Measurements from ENCODE around the gene CDR2.
"Not testable (repeated sequence)": the region's sequence is repeated elsewhere in the genome, so short reads cannot be mapped to it uniquely, and the experiment has no call there.

CDR2 gene

DNA sequence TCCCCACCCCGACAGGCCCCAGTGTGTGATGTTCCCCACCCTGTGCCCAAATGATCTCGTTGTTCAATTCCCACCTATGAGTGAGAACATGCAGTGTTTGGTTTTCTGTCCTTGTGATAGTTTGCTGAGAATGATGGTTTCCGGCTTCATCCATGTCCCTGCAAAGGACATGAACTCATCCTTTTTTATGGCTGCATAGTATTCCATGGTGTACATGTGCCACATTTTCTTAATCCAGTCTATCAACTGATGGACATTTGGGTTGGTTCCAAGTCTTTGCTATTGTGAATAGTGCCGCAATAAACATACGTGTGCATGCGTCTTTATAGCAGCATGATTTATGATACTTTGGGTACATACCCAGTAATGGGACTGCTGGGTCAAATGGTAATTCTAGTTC lies 23.4 kb downstream of the CDR2 start:
- not testable (repeated sequence) for DNase-seq

DNA sequence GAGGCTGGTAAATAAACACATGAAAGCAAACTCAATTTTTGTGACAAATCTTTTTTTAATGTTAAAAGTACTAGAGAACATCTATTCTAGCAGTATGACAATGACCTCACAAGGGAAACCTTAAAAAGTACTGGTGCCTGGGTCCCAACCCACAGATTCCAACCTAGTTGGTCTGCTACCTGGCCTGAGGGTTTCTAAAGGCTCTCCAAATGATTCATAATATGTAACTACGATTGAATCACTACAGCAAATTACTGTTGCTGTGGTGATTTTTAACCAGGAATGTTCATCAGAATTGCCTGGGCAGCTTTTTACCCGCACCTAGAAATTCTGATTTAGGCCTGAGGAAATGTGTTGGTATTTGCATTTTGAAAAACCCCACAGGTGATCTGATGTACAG lies 26.1 kb downstream of the CDR2 start:
- no peak for DNase-seq

DNA sequence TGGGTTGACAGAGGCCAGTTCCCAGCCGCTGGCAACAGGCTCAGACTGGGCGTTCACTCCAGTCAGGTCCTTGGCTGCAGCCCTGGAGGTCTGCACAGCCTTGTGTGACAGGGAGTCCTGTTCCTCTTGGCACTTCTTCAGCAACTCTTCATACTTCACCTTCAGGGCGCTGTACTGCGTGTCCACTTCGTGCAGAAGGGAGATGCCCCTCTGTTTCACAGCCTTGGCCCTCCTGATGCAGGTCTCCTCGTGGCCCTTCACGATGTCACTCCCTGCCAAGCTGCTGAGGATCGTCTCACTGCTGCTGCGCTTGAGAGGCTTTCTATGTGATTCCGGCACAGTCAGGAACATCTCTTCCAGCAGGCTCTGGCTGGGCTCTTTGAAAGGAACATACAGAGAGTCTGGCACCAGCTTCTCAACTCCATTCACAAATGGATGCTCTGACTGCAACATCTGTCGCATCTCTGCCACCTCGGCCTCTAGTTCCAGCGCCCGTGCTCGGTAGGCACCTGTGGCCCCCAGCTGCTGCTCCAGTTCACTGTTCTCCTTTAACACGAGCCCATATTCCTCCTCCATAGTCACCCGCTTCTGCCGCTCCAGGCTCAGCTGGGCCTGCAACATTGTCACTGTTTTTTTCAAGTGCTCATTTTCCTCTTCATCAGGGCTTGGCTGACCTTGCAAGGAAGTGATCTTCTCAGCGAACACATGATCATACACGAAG lies 27.2 kb downstream of the CDR2 start:
- no peak for DNase-seq

DNA sequence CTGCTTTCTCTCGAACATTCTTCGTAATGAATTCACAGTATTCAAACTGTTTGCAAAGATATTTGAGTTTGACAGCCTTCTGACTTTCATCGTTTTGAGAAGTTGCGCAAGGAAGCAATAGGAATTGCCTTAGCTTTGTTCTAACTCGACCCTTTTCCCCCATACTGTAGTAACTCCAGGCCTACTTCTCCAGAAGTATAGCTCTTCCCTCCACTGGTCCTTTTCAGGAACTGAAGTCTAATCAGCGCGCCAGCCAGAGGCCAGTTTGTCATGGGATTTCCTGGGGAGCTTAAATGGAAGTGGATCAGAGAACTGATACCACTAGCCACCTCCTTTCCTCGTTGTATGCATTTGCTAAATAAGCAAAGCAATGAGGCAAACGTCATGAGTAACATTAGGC lies 27.9 kb downstream of the CDR2 start:
- no peak for DNase-seq

DNA sequence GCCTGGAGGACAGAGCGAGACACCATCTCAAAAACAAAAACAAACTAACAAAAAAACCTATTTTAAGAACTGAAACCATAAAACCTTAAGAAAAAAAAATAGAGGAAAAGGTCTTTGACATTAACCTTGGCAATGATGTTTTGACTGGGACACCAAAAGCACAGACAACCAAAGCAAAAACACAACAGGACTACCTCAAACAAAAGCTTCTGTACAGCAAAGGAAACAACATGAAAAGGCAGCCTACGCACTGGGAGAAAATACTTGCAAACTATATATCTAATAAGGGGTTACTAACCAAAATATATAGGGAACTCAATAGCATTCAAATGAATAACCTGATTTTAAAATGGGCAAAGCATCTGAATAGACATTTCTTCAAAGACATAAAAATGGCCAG lies 32.3 kb downstream of the CDR2 start:
- DNase-seq: no peak

DNA sequence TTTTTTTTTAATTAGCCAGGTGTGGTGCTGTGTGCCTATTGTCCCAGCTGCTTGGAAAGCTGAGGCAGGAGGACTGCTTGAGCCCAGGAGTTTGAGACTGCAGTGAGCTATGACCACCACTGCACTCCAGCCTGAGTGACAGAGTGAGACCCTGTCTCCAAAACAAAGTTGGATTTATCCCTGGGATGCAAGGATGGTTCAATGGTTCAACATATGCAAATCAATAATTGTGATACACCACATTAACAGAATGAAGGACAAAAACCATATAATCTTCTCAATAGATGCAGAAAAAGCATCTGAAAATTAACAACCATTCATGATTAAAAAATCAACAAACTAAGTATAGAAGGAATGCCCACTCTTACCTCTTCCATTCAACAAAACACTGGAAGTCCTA lies 33.5 kb downstream of the CDR2 start:
- DNase-seq: no peak

DNA sequence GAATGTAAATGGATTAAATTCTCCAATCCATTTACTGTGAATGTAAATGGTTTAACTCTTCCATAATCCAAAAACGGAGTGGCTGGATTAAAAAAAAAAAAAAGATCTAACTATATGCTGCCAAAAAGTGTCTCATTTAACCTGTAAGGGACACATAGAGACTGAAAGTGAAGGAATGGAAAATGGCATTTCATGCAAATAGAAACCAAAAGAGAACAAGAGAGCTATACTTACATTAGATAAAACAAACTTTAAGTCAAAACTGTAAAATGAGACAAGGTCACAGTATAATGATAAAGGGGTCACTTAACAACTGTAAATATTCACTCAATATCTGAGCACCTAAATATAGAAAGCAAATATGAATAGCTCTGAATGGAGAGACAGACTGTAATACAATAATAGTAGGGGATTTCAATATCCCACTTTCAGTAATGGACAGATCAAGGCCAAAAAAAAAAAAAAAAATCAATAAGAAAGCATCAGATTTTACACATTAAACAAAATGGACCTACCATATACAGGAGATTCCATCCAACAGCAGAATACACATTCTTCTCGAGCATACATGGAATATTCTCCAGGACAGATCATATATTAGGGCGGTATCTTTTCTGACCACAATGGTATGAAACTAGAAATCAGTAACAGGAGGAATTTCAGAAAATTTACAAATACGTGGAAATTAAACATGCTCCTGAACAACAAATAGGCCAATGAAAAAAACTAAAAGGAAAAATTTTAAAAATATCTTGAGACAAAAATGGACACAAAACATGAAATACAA lies 36.4 kb downstream of the CDR2 start:
- no peak for DNase-seq

DNA sequence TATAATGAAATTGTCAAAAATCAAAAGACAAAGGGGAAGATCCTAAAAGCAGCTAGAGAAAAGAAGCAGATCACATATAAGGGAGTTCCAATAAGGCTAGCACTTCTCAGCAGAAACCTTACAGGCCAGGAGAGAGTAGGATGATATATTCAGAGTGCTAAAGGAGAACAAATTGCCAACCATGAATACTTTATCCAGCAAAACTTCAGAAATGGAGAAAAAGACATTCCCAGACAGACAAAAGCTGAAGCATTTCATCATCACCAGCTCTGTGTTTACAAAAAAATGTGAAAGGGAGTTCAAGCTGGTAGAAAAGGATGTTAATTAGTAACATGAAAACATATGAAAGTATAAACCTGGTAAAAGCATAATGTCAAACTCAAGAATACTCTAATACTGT lies 37.4 kb downstream of the CDR2 start:
- no peak for DNase-seq

DNA sequence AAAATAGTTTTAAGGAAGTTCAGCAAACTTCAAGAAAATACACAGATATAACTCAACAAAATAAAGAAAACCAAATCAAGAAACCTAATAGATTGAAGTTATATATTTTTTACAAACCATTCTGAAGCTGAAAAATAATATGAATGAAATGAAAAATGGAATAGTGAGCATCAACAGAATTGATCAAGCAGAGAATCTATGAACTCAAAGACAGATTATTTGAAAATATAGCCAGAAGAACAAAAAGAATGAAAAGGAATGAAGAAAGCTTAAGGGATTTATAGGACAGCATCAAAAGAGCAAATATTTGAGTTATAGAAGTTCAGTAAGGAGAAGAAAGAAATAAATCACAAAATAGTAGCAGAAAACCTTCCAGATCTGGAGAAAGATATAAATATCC lies 37.8 kb downstream of the CDR2 start:
- no peak for DNase-seq

DNA sequence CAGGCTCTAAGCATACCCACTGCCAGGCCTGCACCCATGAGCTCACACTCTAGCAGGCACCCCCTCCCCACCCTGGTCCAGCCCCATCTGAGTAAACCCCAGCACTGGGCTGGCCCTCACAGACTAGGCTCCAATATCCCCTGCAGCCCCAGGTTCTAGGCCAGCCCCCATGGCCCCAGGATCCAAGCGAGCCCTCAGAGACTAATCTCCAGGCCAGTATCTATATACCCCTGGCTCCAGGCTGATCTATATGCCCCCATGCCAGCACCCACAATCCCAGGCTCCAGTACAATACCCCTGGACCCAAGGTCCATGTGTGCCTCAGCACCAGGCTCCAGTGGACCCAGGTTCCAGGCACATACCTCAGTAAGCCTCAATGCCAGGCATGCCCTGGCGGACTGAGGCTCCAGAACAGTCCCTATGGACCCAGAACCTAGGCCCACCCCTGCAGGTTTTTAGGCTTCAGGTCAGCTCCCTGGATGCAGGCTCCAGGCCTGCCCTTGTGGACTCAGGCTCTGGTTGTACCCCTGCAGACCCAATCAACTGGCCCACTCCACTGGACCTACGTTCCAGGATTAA lies 38.7 kb downstream of the CDR2 start:
- DNase-seq: no peak

DNA sequence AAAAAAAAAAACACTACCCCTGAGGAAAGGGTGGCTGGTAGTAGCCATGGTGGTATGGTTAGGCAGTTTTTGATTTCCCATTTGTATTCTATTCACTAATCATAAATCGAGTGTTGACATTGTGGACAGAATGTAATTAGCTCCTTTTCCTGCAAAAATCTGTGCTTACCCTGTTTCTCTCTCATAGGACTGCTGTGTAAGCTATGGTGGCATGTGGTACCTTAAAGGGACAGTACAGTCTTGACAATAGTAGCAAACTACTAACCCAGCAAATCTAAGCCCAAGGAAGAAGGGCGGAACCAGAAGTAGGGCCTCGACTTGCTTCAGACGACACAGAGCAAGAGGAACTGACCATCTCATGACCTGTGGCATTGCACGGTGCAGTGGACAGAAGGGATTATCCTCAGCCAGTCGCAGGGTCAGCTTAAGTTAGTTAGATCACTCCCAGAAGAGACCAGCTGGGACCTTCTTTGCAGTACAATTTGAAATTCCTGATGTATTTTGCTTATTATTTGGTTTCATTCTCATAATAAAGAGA lies 40.9 kb downstream of the CDR2 start:
- DNase-seq: no peak

DNA sequence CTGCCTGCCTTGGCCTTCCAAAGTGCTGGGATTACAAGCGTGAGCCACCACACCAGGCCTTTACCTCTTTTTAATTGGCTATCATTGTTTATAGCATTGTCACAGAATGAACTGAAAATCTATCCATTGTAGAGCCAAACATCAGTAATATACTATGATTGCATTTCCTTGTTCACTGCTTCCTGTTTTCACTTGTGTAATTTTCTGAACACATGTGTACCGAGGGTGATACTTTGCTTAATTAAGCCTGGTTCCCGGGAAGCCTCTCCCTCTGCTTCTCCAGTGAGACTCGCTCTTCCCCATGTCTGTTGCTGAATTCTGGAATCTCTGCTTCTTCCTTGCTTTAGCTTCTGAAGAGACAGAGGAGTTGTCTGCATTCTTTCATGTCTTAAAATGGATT lies 44.1 kb downstream of the CDR2 start:
- no peak for DNase-seq

DNA sequence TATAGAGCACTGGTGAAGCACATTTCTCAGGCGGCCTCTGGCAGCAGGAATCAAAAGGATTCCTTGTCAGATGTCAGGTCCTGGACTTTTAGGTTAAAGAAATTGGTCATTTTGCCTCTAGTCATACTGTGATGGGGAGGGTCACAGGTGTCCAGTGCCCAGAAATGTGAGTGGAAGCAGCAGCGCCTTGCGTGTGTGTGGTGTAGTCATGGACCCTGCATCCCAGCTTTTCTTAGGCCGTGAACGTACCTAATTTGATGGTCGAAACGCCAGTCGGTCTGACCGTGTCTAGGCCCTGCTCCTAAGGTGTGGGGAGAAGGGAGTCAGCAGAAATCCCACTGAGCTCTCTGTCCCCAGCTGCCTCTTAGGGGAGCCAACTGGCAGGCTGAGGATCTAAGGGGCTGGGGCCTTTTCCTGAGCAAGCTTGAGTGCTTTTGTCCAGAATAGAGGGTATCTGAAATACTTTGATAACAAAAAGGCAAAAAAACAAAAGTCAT lies 45.2 kb downstream of the CDR2 start:
- no peak for DNase-seq

DNA sequence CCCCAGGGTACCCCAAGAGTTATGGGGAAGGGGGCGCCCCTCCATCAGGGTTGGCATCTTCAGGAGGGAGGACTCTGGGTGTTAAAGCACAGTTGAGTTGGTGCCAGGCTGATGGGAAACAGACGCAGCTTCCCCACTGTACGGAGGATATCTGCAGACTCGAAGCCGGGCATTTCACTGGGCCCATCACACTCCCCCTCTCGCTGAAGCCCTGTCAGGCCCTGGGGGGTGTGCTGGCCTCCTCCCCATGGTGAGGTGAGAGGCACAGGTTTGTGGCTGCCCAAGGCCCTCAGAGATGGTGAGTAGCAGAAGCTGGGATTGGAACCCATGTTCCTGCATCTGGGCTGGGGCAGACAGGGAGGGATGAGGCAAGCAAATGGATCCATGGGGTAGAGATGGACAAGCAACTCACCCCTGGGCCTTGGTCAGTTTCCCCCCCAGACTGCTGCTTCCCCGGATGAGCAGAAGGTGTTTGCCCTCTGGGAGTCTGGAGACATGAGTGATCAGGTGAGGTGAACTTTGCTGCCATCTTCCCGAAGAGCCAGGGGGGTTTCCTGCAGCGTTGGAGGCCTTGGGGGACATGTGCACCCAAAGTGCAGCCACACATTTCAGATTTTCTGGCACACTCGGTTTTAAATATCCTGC lies 46.2 kb downstream of the CDR2 start:
- DNase-seq: no peak

DNA sequence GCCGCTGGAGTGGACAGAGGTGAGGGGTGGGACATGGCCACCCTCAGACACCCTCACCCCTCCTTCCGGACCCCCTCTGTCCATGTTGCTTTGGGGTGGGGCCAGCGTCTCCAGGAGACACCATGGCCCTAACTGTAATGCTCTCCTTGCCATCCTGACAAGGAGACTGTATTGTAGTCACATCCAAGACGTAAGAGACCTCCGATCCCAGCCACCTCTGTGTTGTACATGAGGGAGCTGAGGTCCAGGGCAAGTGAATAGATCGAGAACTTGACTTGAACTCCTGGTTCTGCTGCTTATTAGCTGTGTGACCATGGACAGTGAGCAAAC lies 47.0 kb downstream of the CDR2 start:
- DNase-seq: no peak

DNA sequence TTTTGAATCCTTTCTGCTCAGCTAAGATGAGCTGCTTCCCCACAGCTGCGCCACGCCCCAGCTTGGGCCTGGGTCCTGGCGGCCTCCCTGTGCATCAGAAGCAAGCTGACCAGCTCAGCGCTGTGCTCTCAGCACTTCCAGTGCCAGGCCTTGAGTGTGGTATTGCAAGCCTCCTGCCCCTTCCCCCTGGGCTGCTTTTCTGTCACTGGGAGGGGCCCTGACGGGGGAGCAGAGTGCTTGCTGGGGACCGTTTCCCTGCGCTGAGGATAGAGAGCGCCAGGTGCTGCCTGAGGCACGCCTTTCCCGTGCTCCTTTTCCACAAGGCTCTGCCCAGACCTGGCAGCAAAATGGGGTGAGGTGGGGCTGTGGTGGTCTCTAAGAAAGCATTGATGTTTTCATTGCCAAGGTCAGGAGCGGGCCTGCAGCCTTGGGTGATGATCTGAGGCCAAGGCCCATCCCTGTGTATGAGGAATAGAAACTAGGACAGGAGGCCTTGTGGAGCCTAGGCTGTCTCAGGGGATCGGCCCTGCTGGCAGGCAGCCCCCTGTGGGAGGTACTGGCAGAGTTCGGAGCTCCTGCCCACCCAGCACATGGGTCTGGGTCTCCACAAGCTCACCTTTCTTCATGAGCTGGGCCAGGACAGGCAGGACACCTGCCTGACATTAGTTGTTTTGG lies 47.5 kb downstream of the CDR2 start:
- DNase-seq: no peak

DNA sequence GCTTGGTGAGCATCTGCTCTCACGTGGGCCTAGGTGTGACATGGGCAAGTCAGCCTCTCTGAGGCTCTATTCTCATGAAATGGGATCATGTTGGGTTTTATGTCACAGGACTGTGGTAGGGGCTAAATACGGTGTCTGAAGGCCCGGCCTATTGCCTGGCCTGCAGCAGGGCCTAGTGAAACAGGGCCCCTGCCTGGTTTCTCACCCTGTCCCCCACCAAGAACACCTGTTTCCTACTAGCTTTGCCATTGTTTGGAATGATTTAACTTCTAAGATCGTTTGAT lies 48.1 kb downstream of the CDR2 start:
- DNase-seq: no peak

DNA sequence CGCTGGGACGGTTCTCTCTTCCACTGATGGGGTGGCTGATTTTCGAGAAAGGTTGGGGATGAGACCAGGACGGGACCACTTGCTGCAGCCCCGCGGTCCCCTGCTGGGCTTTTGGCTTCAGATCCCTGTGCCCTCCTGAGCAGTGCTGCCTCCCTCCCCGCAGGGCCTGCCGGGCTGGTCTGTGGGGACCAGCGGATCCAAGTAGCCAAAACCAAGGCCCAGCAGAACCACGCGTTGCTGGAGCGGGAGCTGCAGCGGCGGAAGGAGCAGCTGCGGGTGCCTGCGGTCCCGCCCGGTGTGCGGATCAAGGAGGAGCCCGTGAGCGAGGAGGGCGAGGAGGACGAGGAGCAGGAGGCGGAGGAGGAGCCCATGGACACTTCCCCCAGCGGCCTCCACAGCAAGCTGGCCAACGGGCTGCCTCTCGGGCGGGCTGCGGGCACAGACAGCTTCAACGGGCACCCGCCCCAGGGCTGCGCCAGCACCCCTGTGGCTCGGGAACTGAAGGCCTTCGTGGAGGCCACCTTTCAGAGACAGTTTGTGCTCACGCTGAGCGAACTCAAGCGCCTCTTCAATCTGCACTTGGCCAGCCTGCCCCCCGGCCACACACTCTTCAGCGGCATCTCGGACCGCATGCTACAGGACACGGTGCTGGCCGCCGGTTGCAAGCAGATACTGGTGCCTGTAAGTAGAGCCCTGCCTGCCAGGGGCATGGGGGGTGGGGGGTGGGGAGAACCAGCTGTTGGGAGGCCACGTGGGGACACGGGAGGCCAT lies 48.6 kb downstream of the CDR2 start:
- no peak for DNase-seq

DNA sequence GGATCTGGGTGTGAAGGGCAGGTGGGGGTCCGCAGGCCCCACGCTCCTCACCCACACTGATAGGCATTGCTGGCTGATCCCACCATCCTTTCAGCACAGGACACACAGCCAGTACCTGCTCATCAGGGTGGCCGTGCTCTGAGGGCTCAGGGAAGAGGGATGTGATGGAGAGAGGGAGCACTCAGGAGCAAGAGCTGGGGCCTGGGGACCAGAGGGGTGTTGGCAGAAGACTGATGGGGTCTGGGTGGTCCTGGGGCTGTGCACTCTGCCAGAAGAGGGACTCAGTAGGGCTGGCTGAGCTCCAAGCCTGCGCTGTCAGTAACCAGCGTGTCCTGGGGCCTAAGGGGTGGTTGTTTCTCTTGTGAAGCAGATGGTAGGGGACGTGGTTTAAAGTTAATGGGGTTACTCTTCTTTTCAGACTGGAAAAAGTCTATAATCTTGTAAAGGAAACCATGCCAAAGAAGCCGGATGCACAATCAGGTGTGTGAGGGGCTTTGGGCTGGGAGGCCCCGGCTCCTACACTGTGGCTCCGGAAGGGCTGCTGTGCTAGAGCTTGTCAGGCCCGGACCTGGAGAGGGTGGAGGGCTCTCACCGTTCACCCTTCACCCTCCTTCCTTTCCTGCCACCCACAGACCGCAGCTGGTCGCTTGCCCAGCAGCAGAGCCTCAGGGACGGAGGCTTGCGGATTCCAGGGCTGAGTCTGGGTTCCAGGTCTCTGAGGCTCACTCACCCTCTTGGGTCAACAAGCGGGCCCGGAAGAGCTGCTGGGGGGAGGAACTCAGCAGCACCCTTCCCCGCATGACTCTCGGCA lies 49.4 kb downstream of the CDR2 start:
- DNase-seq: no peak

DNA sequence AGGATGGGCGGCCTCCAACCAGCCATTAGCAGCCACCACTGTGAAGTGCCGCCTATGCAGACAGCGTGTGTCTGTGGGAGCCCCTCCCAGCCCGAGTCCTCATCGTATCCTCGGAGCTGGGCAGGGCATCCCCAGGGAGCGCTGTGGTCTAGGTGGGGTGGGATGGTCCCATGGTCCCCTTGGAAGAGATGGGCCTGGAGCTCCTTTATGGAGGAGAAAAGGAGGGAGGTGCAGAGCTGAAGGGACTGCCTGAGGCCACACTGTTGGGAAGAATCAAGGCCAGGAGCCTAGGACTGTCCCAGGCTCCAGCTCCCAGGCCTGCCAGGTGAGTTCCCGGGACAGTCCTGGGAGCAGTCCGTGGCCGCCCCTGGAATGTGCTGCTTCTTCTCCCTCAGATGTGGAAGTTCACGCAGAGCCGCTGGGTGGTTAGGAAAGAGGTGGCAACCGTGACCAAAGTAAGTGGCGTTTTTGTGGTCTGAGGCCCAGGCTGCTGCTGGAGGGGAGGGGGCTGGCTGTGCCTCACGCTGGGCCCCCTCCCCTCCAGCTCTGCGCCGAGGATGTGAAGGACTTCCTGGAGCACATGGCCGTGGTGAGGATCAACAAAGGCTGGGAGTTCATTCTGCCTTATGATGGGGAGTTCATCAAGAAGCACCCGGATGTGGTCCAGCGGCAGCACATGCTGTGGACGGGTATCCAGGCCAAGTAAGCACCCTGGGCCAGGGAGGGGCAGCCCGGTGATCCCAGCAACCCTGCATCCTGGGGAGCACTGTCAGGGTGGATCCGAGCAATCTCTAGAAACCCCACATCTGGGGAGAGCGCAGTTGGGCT lies 50.2 kb downstream of the CDR2 start:
- no peak for DNase-seq

Data from NCI-H1417 (cell line).